Medulla oblongata (tissue), 1 donor: Measurements from ENCODE around the gene RPL15.
"Not testable (repeated sequence)": the region's sequence is repeated elsewhere in the genome, so short reads cannot be mapped to it uniquely, and the experiment has no call there.

Experiments used
- DNase-seq: peaks from one replicate; pipeline ENCODE4 v3.0.0-alpha.2; 2015; ENCODE audit errors: extremely low spot score

RPL15 gene

DNA sequence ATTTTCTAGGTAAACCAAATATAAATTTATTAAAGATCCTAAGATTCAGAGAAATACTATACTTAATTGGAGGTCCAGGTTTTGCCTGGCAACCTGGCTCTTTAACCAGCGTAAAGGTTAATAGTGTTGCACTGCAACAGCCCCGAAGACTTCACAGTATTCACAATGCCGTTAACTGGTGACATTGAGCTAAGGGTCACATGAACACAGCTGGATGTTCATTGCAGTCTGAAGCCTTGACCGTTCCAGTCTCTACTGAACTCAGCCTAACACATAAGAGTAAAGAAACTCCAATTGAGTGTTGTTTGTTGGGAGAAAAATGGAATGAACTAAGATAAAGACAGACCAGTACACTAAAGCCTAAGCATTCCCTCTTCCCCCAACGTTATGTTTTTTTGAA is 27.0 kb upstream of the RPL15 start:
- DNase-seq: peak; percentile 44

GRCh38 chr3:23894254-23895061 is 22.5 kb upstream of the RPL15 start:
- no peak for DNase-seq

DNA sequence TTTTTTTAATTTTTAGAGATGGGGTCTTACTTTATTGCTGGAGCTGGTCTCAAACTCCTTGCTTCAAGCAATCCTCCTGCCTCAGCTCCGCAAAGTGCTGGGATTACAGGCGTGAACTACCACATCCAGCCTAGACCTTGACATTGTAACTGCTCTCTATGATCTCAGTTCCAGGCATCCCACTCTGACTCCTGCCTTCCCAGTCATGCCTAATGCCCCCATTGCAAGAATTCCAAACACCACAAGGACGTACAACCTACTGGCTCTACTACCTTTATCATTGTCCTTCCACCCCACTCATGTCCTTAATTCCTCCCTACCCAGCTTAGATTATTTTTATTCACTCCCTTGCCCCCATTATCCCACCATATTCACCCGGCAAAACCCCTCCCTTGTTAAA is 21.8 kb upstream of the RPL15 start:
- DNase-seq: no peak

DNA sequence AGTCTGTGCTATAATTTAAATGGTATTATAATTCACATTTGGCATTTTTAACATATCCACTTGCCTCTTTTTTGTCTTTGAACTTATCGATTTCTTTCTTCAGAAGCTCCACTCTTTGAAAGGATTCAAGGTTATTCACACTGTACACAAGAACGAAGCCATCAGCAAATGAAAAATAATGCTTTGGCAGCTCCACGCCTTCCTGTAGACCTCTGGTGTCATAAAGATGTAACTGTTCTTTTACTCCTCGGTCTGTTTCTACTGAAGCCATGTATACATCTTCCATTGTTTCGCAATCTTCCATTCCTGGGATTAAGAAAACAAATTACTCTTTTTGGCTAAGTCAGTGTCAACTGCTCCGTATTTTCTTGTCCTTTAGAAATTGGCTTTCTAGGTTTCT is 16.2 kb upstream of the RPL15 start:
- no peak for DNase-seq

GRCh38 chr3:23904545-23904944 is 12.4 kb upstream of the RPL15 start:
- DNase-seq: no peak

DNA sequence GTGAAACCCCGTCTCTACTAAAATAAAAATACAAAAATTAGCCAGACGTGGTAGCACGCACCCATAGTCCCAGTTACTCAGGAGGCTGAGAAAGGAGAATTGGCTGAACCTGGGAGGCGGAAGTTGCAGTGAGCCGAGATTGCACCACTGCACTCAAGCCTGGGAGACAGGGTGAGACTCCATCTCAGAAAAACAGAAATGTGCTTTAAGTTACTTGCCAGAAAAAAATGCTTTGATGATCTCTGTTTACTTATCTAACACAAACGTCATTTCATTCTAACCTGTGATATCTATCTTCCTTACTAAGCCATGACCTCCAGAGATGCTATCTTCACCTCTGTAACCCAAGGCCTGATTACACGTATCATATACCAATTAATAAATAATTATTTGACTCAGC is 7.6 kb upstream of the RPL15 start:
- no peak for DNase-seq

DNA sequence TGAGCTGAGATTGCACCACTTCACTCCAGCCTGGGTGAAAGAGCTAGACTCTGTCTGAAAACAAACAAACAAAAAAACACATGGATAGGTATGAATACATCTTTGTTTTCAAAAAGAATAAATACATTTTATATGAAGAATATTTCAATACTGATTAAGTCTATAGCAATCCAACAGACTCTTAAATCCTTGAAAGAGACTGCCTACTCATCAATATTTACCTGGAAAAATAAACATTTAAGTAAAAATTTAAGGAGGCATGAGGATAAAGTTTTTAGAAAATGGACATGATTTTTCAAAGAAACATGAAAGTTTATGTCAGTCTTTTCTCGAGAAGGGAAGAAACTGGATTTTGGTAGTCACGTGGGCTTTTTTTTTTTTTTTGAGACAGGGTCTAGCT is 5.5 kb upstream of the RPL15 start:
- no peak for DNase-seq

GRCh38 chr3:23912335-23912734 is 4.6 kb upstream of the RPL15 start:
- DNase-seq: not testable (repeated sequence)

DNA sequence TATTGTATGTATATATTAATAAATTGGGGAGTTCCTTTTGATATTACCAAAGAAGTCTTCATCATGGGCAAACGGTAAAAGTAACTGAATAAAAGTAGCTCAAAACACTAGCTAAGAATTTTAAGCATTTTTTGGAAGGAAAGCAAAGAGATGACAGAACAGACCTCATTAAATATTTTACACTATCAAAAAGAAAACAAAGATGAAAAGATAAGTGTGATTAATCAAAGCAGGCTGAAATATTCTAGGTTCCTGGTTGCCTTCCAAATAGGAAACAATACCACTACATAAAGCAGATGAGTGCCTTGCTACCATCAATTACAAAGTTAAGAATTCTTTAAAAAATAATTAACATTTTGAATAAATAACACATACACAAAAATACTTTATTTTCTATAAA is 3.8 kb upstream of the RPL15 start:
- DNase-seq: no peak

GRCh38 chr3:23913873-23914743 is 2.8 kb upstream of the RPL15 start:
- DNase-seq: no peak

DNA sequence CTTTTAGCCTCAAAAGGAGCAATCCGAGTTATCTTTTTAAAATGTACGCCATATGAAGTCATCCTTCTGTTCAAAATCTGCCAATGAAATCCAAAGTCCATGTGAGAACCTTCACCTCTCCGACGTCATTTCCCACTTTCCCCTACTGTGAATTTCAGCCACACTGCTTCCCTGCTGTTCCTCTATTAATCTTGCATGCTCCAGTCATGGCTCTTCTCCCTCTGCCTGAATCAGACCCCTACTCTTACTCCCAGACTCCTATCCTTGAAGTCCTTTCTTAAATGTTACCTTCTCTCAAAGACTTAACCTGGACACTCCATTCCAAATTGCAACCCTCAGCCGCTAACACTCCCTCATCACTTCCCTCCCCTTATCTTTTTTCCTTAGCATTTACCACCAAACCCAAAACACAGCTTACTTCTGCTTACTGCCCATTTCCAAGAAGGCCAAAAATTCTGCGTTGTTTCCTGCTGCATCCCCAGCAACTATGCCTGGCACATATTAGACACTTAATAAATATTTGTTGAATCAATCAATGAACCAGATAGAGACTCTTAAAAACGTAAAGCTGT is 1.3 kb upstream of the RPL15 start:
- DNase-seq: peak; percentile 31

- peak; percentile 33 for DNase-seq
These were observed 613 bp upstream of the RPL15 start for GRCh38 chr3:23916152-23916885.

- not testable (repeated sequence) for DNase-seq
These were observed 859 bp downstream of the RPL15 start for GRCh38 chr3:23917679-23918303.

GRCh38 chr3:23918331-23918730 is 1.4 kb downstream of the RPL15 start:
- not testable (repeated sequence) for DNase-seq

GRCh38 chr3:23919628-23920027 is 2.7 kb downstream of the RPL15 start:
- no peak for DNase-seq

DNA sequence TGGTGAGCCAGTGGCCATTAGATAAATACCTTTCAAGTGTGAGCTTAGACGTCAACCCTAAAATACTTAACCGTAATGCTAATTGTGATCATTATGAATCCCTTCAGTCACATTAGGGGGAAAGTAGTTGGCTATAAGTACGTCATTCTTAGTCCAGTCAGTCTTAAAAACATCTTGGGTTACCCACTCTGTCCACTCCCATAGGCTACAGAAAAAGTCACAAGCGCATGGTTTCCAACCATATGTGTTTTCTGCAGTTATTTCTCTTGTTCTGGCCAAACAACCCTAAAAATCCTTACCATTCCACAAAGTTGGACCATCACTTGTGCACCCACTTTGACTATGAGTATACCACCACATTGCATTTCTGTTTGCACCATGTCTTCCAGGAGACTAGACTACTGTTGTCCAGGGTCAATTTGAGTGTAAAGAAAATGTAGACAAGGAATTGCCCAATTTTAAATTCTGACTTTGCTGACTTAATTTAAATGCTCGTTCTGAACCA is 3.3 kb downstream of the RPL15 start:
- DNase-seq: no peak

GRCh38 chr3:23921052-23921511 is 4.2 kb downstream of the RPL15 start:
- DNase-seq: no peak

GRCh38 chr3:23923786-23924185 is 6.9 kb downstream of the RPL15 start:
- DNase-seq: no peak

DNA sequence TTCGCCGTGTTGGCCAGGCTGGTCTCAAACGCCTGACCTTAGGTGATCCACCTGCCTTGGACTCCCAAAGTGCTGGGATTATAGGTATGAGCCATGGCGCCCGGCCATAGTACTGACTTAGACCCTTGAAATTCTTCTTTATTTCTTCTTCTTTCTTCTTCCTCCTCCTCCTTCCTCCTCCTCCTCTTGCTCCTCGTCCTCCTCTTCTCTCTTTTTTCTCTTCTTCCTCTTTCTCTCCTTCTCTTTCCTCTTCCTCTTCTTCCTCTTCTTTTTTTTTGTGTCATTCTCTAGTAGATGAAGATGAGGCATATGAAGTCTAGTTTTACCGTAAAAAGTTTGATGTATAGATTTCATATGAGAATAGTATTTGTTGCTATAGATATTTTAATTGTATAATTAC is 9.3 kb downstream of the RPL15 start:
- DNase-seq: no peak

DNA sequence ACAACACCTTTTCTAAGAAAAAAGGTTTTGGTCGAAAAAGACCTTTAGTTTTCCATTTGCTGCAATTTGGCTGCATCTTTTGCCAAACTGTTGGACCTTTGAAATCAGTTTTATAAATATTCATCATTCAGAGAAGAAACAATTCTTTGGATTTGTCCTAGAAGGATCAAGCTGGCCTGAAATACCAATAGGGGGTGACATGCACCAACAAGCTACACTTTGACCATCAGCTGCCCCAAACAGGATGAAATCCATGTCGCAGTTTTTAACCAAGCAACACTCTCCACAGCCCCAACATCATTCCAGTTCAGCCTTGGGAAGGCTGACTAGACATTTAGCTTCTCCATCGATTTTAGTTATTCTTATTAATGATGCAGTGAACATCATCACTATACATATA is 9.8 kb downstream of the RPL15 start:
- DNase-seq: peak; percentile 76

DNA sequence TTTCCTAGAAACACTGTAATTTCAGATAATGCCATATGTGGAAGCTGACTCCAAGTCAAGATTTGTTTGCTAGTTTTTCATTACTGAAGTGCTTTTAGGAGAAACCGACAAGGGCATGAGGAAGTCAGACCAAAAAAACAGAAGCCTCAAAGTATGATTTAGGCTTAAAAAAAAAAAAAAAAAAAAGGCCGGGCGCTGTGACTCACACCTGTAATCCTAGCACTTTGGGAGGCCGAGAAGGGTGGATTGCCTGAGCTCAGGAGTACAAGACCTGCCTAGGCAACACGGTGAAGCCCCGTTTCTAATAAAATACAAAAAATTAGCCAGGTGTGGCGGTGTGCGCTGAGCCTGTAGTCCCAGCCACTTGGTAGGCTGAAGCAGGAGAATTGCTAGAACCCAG is 11.6 kb downstream of the RPL15 start:
- DNase-seq: no peak
